Activated CD4-positive, CD25-positive, alpha-beta regulatory T cell treated with anti-CD3 and anti-CD28 coated beads, Interleukin-2, amount 50 U/mL, for 72 hours (primary cell): ENCODE results near the gene DENND2D.

Experiments used
- DNase-seq: peaks from one replicate; pipeline ENCODE4 v3.0.0; 2021

DENND2D gene, protein sequence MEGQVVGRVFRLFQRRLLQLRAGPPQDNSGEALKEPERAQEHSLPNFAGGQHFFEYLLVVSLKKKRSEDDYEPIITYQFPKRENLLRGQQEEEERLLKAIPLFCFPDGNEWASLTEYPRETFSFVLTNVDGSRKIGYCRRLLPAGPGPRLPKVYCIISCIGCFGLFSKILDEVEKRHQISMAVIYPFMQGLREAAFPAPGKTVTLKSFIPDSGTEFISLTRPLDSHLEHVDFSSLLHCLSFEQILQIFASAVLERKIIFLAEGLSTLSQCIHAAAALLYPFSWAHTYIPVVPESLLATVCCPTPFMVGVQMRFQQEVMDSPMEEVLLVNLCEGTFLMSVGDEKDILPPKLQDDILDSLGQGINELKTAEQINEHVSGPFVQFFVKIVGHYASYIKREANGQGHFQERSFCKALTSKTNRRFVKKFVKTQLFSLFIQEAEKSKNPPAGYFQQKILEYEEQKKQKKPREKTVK

GRCh38 chr1:111199881-111200801, at the start of gene DENND2D:
Gene DENND2D (minus strand): TSS chr1:111200646. CDS start chr1:111200459, 187 bp downstream.
- DNase-seq = peak; percentile 60

- no peak for DNase-seq
Measured at GRCh38 chr1:111249960-111250359, 49.5 kb upstream of the DENND2D start.

DNA sequence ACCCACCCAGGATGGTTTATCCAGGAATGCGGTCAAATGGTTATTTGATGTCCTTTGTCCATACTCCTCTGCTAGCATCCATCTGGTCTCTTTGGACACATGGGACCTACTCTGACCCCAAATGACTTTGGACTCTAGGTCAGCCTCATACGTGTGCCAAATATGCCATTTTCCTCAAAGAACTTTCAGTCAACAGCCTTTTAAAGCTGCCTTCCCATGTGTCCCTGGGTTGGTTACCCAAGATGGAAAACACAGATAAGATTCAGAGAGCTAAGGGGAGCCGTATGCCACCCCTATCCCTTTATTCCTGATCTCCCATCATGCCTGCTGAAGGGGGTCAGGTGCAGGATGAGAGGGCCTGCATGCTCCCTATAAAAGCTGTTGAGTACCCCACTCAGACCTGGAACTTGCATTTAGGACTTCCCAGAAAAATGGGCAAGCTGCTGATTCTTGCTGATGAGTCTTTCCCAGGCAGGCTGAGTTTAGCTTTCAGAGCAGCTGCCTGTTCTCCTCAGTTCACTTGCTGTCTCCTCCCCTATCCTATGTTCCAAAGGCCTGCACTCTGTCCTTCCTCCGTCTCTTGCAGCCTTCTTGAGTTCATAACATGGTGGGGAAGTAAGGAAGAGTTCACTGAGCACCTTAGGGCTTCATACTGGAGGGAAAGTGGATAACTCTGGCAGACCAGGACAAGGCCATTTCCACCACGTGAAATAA, 46.8 kb upstream of the DENND2D start:
- no peak for DNase-seq

DNA sequence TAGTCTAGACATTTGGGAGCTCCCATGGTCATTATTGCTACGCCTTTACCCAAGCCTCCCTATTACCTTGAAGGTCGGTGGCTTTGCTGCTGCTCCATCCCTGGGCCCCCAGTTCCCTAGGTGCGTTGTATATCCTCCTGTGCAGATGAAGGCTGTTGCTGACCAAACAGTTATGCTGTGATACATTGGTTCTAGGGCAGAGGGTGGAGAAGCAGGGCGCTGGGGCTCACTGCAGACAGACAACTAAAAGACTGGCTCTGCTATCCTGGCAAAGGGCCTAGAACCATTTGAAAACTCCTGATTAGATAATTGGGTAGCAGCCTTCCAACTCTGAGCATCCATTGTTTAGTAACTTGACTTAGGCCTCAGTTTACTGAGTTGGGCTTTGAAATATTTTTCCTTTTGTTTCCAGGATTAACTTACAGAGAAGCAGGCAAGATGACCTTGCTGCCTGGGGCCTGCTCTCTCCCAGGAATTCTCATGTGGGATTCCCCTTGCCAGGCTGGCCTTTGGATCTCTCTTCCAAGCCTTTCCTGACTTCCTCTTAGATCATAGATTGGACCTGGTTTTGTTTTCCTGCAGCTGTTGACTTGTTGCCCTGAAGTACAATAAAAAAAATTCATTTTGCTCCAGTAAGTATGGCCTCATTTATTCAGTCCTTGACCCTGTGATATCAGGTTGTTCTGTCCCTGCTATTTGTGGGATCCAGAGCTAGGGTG, 42.5 kb upstream of the DENND2D start:
- DNase-seq = no peak

- no peak for DNase-seq
Measured at GRCh38 chr1:111241797-111242196, 41.4 kb upstream of the DENND2D start.

DNA sequence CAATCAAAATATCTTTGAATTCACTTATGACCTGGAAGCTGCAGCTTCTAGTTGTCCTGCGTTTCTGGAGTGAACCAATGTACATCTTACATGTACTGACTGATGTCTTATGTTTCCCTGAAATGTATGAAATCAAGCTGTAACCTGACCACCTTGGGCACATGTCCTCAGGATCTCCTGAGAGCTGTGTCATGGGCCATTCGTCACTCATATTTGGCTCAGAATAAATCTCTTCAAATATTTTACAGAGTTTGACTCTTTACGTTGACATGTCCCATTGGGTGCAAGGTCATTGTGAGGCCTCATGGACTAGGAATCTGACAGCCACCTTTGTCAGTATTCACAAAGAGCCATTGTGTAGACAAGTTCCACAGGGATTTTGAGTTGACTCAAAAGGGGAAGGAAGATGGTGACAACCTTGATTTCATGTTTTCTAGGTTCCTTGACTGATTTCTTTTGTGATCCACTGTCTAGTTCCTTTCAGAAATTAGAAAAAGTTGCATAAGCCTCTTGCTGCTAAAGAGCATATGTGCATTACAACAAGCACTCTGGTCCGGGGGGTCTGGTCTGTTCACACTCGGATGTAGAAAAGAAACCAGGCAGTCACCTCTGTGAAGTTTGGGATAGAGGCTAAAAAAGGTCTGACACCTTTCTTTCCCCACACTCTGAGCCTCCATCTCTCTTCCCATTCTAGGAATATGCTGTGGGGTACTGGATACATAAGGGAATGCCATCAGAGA, 37.8 kb upstream of the DENND2D start:
- no peak for DNase-seq

GRCh38 chr1:111236806-111237205, 36.4 kb upstream of the DENND2D start:
- DNase-seq = no peak

DNA sequence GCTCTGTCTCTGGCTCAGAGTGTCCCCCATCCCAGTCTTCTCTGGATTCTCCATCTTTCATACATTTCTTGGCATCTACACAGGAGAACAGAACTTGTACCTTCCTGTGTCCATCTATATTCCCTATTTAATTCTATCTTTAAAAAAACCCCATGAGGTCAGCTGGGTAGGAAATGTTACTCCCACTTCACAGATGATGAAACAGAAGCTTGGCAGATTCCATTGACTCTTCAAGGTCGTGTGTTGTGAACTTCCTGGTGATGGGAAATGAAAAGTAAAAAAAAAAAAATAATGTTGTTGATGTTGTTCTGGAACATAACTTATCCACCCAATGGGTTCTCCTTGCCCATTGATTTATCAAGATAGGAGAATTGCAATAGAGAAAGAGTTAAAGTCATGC, 35.9 kb upstream of the DENND2D start:
- DNase-seq = no peak

DNA sequence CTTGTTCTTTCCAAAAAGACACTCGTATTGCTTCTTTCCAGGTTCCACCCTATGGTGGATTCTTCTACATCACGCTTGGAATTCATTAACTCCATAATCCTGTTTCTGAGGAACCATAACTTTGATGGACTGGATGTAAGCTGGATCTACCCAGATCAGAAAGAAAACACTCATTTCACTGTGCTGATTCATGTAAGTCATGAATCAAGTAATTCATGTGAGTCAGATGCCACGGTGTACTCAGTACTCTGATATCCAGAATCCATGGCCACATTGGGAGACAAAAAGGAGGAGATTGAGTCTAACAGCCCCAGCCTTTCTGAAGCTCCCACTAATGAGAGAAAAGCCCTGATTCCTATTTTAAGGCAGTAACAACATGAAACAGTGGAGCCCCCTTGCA, 34.4 kb upstream of the DENND2D start:
- DNase-seq = no peak

DNA sequence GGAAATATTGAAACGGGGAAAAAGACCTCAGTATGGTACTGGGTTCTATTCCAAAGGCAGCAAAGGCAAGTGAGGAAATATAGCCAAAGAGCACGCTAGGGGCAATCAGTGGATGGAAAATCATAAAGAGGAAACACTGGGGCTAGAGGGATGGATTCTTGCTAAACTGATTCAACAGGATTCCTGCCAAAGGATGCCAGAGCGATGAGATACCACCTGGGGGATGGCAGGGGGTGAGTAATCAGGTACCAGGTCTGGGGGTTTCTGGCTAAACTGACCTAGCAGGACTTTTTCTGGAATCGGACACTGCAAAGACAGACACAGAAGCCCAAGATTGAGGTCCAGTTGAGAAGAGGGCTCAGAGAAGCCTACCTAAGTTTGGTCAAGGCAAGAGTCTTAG, 33.8 kb upstream of the DENND2D start:
- no peak for DNase-seq

- no peak for DNase-seq
Measured at GRCh38 chr1:111232134-111232533, 31.7 kb upstream of the DENND2D start.

DNA sequence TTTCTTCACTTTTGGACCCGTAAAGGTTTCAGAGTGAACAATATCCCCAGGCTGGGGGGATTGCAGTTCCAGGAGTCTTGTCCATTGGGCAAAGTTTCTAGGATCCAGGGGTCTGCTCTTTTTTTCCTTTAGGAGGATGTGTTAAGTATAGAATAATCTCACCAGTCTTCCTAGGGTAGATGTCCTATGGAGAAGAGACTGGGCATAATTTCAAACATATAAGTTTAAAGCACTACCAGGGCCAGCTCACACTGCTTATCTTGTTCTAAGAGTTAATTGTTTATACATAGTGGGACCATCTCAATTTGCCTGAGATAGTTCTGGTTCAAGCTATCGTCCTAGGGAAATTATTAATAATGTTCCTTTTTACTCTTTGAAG, 28.3 kb upstream of the DENND2D start:
- no peak for DNase-seq

- DNase-seq = no peak
Measured at GRCh38 chr1:111227851-111228747, 27.7 kb upstream of the DENND2D start.

DNA sequence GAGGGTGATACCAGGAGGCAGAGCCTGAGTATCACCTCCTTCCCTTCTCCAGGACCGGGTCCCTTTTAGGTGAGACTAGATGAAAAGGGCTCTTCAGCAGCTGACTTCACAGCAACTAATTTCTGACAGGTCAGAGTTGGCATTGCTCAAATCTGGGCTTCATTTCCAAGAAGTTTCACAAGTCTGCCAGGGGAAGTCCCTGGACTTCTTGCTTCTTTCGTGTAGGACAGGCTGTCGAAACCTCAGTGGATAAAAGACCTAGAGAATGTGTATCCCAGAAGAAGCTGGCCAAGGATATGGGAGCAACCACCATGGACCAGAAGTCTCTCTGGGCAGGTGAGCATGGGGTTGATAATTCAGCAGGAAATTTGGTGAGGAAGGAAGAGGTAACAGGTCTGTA, 27.0 kb upstream of the DENND2D start, which contains the start of gene CHI3L2:
CHI3L2 (plus strand) TSS at position 280 of the 400 bp plus-strand sequence; CDS start at position 297, 17 bp downstream.
- no peak for DNase-seq

DNA sequence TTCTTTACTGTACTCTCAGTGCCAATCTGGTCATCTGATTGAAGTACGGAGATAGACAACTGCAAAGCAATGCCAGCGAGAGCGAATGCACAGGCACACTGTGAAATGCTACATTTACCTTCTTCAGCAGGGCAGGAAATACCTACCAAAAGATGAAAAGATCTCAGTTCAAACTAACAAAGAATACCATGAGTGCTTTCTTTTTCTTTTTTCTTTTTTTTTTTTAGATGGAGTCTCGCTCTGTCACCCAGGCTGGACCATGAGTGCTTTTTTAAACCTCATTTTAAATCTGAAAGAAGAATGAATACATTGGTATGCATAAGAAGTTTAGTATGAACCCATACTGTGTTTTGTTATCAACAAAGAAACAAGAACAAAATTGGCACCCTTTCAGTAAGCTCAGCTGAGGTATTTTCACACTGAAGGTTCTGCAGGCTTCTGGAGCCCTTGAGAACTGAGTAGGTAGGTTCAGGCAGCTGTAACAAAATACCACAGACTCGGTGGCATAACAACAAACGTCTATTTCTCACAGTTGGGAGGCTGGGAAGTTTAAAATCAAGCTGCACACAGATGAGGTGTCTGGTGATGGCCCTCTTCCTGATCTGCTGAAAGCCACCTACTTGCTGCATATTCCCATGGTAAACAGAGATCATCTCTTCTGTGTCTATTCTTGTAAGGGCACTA, 25.4 kb upstream of the DENND2D start:
- DNase-seq = no peak

GRCh38 chr1:111225091-111225490, 24.6 kb upstream of the DENND2D start:
- DNase-seq = no peak

GRCh38 chr1:111223126-111223685, 22.8 kb upstream of the DENND2D start:
- no peak for DNase-seq

DNA sequence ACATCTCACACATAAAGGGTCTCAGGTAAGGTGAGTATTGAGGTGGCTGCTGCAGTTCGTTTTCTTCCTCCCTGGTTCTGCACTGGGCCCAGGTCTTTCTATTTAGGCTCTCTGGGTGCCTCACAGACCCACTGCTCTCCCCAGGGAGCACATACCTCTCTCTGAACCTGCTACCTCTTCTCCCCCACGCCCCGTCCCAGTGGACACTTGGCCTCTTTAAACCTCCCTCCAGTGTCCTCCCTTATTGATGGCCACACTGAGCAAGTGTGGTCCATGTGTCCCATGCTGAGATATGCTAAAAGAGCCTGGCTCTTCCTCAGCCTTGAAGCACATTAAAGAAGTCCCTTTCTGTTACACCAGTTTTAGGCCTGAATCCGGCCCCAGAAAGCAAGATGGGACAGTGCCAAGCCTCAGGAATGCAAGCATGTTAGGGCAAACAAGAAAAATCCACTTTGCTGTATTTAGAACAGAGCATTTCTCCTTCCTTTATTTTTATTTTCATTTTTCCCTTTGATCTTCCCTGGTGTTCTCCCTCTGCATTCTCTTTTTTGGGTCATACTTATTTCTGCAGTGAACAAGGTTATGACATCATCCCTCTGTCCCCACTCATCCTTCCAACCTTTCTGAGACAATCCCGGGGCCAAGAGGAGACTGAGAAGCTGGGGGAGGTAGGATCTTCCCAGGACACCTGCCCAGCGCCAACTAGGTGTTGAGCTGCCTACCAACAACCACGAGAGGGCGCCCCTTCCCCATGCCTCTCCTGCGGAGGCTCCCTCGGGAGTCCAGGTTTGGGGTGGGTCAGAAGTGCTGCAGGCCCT, 22.1 kb upstream of the DENND2D start:
- peak; percentile 80 for DNase-seq
